DOHH2 (cell line): ENCODE results near the gene MED14.
"Not testable (repeated sequence)": the region's sequence is repeated elsewhere in the genome, so short reads cannot be mapped to it uniquely, and the experiment has no call there.

ENCODE experiments used
- H3F3A ChIP-seq: fragments of 200-600 bp; sonication (generic), shearing (Covaris generic); 2 replicates; pipeline ENCODE4 v1.6.0; 2016; ENCODE audit warnings: antibody characterized with exemption, mild to moderate bottlenecking; ENCODE audit not compliant: control insufficient read depth, insufficient read depth
- H3K27ac ChIP-seq: fragments of 200-600 bp; sonication (generic); 2 replicates; pipeline ENCODE4 v1.5.1; 2014; ENCODE audit warnings: low read depth, mild to moderate bottlenecking, low read length, moderate library complexity
- H3K27me3 ChIP-seq: fragments of 200-600 bp; sonication (generic); 2 replicates; pipeline ENCODE4 v1.6.1; 2014; ENCODE audit warnings: mild to moderate bottlenecking, low read length, mixed read lengths; ENCODE audit not compliant: control insufficient read depth
- H3K36me3 ChIP-seq: fragments of 200-600 bp; sonication (generic); 2 replicates; pipeline ENCODE4 v1.6.1; 2014; ENCODE audit warnings: mild to moderate bottlenecking, low read length, moderate library complexity, mixed read lengths; ENCODE audit not compliant: control insufficient read depth
- H3K4me1 ChIP-seq: fragments of 200-600 bp; sonication (generic); 2 replicates; pipeline ENCODE4 v1.6.1; 2014; ENCODE audit warnings: mild to moderate bottlenecking, low read length, mixed read lengths; ENCODE audit not compliant: control insufficient read depth
- H3K4me2 ChIP-seq: fragments of 200-600 bp; sonication (generic); 2 replicates; pipeline ENCODE4 v1.6.0; 2014; ENCODE audit warnings: mild to moderate bottlenecking, low read length, moderate library complexity
- H3K4me3 ChIP-seq: fragments of 200-600 bp; sonication (generic); 2 replicates; pipeline ENCODE4 v1.5.1; 2014; ENCODE audit warnings: mild to moderate bottlenecking, low read length, mixed read lengths
- H3K79me2 ChIP-seq: fragments of 200-600 bp; sonication (generic); 2 replicates; pipeline ENCODE4 v1.6.1; 2014; ENCODE audit warnings: mild to moderate bottlenecking, low read length, mixed read lengths; ENCODE audit not compliant: control insufficient read depth
- H3K9me2 ChIP-seq: fragments of 200-600 bp; sonication (generic); replicated peaks from 2 replicates; pipeline ENCODE4 v1.6.1; 2014; ENCODE audit warnings: mild to moderate bottlenecking, low read length, mixed read lengths; ENCODE audit not compliant: control insufficient read depth
- H3K9me3 ChIP-seq: fragments of 200-600 bp; sonication (generic); 2 replicates; pipeline ENCODE4 v1.6.1; 2014; ENCODE audit warnings: antibody characterized with exemption, low read length, mixed read lengths; ENCODE audit not compliant: control insufficient read depth, insufficient read depth
- H4K20me1 ChIP-seq: fragments of 200-600 bp; sonication (generic); 2 replicates; pipeline ENCODE4 v1.6.0; 2014; ENCODE audit warnings: low read depth, mild to moderate bottlenecking, antibody characterized with exemption, low read length, moderate library complexity; ENCODE audit not compliant: control insufficient read depth, insufficient read depth
- CTCF ChIP-seq: fragments of 200-600 bp; sonication (generic); IDR thresholded peaks from one replicate; pipeline ENCODE4 v1.5.1; 2014; ENCODE audit warnings: antibody characterized with exemption, mild to moderate bottlenecking, low read depth, low read length; ENCODE audit not compliant: poor library complexity, severe bottlenecking
- EZH2phosphoT487 ChIP-seq: fragments of 200-600 bp; sonication (generic); IDR thresholded peaks from 2 replicates; pipeline ENCODE4 v1.6.1; 2017; ENCODE audit warnings: borderline replicate concordance, mild to moderate bottlenecking, antibody characterized with exemption, low read length, moderate library complexity, mixed read lengths

Gene MED14

GRCh38 chrX:40736170-40736505 lies 796 bp upstream of the MED14 start:
- no peaks in the 10 kb centered on the region for H4K20me1 ChIP-seq
- no peaks in the 10 kb centered on the region for H3K27me3 ChIP-seq
- H3K9me3 ChIP-seq, result no peaks in the 10 kb centered on the region
- H3K9me2 ChIP-seq, result no peaks in the 10 kb centered on the region
- TF ChIP-seq CTCF (peak; percentile 4), EZH2phosphoT487 (no peak)
- peaks cover 25% of the 10 kb centered on the region for H3K4me1 ChIP-seq
- H3F3A ChIP-seq, result no peaks in the 10 kb centered on the region
- H3K4me3 ChIP-seq, result peak overlapping the region; percentile 79
- H3K4me2 ChIP-seq, result peak overlapping the region; percentile 79
- H3K27ac ChIP-seq, result peak overlapping the region; percentile 81
- peaks cover 6% of the 10 kb centered on the region; the same call in 1 of the 2 replicates for H3K36me3 ChIP-seq
- H3K79me2 ChIP-seq, result peaks cover 40% of the 10 kb centered on the region

GRCh38 chrX:40734971-40735324 lies 394 bp downstream of the MED14 start:
- H3K27me3 ChIP-seq, result no peaks in the 10 kb centered on the region
- H3K9me2 ChIP-seq, result no peaks in the 10 kb centered on the region
- H3K4me3 ChIP-seq, result peak overlapping the region; percentile 79
- peak overlapping the region; percentile 81 for H3K27ac ChIP-seq
- no peaks in the 10 kb centered on the region for H3F3A ChIP-seq
- H3K79me2 ChIP-seq, result peaks cover 52% of the 10 kb centered on the region
- no peak for TF ChIP-seq EZH2phosphoT487
- no peak for TF ChIP-seq CTCF
- peaks cover 6% of the 10 kb centered on the region; the same call in 1 of the 2 replicates for H3K36me3 ChIP-seq
- H4K20me1 ChIP-seq, result no peaks in the 10 kb centered on the region
- peaks cover 25% of the 10 kb centered on the region for H3K4me1 ChIP-seq
- no peaks in the 10 kb centered on the region for H3K9me3 ChIP-seq
- H3K4me2 ChIP-seq, result peak overlapping the region; percentile 79

- Histone ChIP-seq H3K9me2 (no peaks in the 10 kb centered on the region), H3K4me3 (peak overlapping the region; percentile 79), H3K27ac (no peak overlapping the region), H3K4me2 (peak overlapping the region; percentile 79), H3K36me3 (peaks cover 6% of the 10 kb centered on the region; the same call in 1 of the 2 replicates), H4K20me1 (no peaks in the 10 kb centered on the region), H3K27me3 (no peaks in the 10 kb centered on the region), H3F3A (no peaks in the 10 kb centered on the region), H3K4me1 (peaks cover 25% of the 10 kb centered on the region), H3K9me3 (no peaks in the 10 kb centered on the region), H3K79me2 (peaks cover 64% of the 10 kb centered on the region)
- no peak for TF ChIP-seq EZH2phosphoT487
- no peak for TF ChIP-seq CTCF
Observed at GRCh38 chrX:40733706-40734105, 1.6 kb downstream of the MED14 start.

- not testable (repeated sequence) for H3K27ac ChIP-seq, H3K9me3 ChIP-seq, H4K20me1 ChIP-seq, H3K9me2 ChIP-seq, H3K4me2 ChIP-seq, H3K4me3 ChIP-seq, H3K27me3 ChIP-seq, H3F3A ChIP-seq
- H3K36me3 ChIP-seq, result peaks cover 15% of the 10 kb centered on the region; the same call in 1 of the 2 replicates
- peaks cover 73% of the 10 kb centered on the region for H3K79me2 ChIP-seq
- H3K4me1 ChIP-seq, result peaks cover 18% of the 10 kb centered on the region
Observed at GRCh38 chrX:40732499-40732898, 2.8 kb downstream of the MED14 start.
